Erythroblast (primary cell): ENCODE measurements around the gene JADE2.

Experiments
- DNase-seq, 2 experiments: peaks; one replicate each; lab custom pipeline; 2025; lab: John Stamatoyannopoulos, UW
- GATA1 ChIP-seq: IDR thresholded peaks from 2 replicates; pipeline ENCODE4 v1.6.1; 2011; ENCODE audit warnings: low read depth, mild to moderate bottlenecking, control low read depth, low read length, moderate library complexity
- POLR2A ChIP-seq: IDR thresholded peaks from 2 replicates; pipeline ENCODE4 v1.6.1; 2011; ENCODE audit warnings: mild to moderate bottlenecking, low read length

JADE2 gene

GRCh38 chr5:134568761-134569695, 43.6 kb downstream of the JADE2 start:
- DNase-seq: no peak

GRCh38 chr5:134569758-134570364, 44.4 kb downstream of the JADE2 start:
- DNase-seq: no peak

More at GRCh38 chr5:134568761-134569695, 43.6 kb downstream of the JADE2 start:
- TF ChIP-seq GATA1 (no peak), POLR2A (no peak)

DNA sequence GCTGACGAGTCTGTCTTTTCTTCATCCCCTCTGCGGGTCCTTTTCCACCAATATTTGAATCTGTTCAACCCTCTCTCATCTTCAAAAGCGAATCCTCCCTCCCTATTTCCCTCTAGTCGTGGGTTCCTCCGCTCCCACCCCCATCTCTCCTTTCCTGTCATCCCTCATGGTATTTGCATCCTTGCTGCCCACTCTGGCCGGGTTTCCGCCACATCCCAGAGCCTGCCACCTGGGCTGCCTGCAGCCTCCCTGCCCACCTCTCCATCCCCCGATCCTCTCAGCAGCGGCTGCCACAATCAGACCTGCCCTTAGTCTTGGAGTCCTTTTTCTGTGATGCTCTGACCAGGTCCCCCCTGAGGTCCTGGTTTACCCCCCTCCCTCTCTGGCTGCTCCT, 44.9 kb downstream of the JADE2 start:
- no peak for DNase-seq
- TF ChIP-seq POLR2A (no peak), GATA1 (no peak)

More at GRCh38 chr5:134569758-134570364, 44.4 kb downstream of the JADE2 start:
- TF ChIP-seq GATA1 (no peak), POLR2A (no peak)

- DNase-seq: no peak
- TF ChIP-seq POLR2A: no peak
Measured at GRCh38 chr5:134570886-134571285, 45.4 kb downstream of the JADE2 start.

- TF ChIP-seq POLR2A (no peak), GATA1 (no peak)
- DNase-seq: no peak
Measured at GRCh38 chr5:134571693-134572405, 46.4 kb downstream of the JADE2 start.

- TF ChIP-seq GATA1 (no peak), POLR2A (no peak)
- no peak for DNase-seq
Measured at GRCh38 chr5:134572811-134573210, 47.3 kb downstream of the JADE2 start.

DNA sequence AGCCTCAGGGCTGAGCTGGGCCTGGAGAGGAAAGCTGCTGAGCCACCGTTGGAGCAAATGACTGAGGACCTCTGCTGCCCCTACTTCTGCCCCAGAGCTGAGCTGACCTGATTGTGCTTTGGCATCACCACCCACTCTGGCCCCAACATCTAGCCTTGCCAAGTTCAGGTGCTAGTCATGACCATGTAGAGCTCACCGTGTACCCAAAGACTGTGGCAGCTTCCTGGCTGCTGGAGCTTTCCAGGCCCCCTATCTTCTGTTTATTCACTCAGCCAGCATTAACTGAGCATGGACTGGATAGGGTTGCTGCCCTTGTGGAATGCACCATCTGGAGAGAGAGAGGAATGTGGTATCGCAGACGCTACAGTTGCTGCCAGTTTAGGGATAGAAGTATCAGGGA, 49.1 kb downstream of the JADE2 start:
- TF ChIP-seq POLR2A (no peak), GATA1 (no peak)
- DNase-seq: no peak

- TF ChIP-seq GATA1 (no peak), POLR2A (no peak)
- no peak for DNase-seq
Measured at GRCh38 chr5:134575316-134575715, 49.8 kb downstream of the JADE2 start.

DNA sequence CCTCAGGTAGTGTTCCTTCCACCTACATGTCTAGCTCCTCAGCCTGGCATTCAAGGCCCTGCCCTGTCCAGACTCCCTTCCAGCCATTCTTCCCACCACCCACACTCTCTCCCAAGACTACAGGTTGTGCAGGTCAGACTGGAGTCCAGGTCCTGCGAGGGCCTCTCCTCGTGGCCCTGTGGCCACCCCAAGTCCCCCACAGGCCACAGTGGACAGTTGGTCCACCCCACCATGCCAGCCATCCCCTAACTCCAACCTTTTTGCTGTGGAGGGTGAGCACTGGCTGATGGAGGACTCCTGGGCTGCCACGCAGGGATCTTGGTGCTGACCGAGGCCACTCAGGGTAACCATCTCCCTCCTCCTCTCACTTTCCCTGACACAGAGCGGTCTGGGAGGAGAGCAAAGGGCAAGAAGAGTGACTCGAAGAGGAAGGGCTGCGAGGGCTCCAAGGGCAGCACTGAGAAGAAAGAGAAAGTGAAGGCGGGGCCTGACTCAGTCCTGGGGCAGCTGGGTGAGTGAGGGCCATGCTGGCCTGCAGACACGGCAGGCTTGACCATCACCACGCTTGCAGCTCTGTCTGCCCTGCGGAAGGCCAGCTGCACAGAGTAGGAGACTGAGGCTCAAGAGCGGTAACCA, 51.0 kb downstream of the JADE2 start:
- DNase-seq: no peak
- TF ChIP-seq GATA1: no peak
- no peak for TF ChIP-seq POLR2A

- DNase-seq: no peak
- TF ChIP-seq GATA1 (no peak), POLR2A (no peak)
Measured at GRCh38 chr5:134577022-134577795, 51.7 kb downstream of the JADE2 start.

DNA sequence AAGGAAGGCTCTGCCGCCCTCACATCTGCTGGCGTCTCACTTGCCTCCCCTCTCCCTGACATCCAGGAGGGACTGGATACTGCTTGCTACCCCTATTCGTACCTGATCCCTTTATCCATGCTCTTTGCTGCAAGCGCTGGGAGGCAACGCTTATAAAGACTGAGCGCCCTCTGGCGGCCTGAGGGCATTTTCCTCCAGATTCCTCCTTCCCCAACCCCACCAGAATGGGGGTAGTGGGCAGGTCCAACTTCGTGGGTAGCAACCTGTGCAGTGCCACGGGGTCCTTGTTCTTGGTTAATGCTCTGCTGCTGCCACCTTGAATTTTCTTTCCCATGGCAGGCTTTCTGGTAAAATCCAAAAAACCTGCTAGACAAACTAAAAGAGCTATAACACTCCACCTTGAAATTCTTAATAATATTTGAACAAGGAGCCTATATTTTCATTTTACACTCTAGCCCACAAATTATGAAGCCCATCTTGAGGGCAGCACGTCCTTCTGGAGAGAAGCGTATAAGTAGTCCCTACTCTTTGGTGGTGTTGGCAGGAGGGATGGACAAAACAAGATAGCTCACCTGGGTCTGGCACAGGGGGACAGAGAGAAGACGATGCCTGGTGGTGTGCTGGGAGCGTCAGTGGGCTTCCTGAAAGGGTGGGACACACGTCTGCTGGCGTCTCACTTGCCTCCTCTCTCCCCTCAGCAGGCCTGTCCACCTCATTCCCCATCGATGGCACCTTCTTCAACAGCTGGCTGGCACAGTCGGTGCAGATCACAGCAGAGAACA, 52.5 kb downstream of the JADE2 start:
- TF ChIP-seq POLR2A (no peak), GATA1 (no peak)
- DNase-seq: peak; percentile 71 to 86

DNA sequence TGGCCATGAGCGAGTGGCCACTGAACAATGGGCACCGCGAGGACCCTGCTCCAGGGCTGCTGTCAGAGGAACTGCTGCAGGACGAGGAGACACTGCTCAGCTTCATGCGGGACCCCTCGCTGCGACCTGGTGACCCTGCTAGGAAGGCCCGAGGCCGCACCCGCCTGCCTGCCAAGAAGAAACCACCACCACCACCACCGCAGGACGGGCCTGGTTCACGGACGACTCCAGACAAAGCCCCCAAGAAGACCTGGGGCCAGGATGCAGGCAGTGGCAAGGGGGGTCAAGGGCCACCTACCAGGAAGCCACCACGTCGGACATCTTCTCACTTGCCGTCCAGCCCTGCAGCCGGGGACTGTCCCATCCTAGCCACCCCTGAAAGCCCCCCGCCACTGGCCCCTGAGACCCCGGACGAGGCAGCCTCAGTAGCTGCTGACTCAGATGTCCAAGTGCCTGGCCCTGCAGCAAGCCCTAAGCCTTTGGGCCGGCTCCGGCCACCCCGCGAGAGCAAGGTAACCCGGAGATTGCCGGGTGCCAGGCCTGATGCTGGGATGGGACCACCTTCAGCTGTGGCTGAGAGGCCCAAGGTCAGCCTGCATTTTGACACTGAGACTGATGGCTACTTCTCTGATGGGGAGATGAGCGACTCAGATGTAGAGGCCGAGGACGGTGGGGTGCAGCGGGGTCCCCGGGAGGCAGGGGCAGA, 53.3 kb downstream of the JADE2 start:
- no peak for DNase-seq
- TF ChIP-seq GATA1 (no peak), POLR2A (no peak)
